ENCODE results near the gene OGG1. TPM values are rescaled to one million over a fixed set of nuclear protein-coding genes. Genes with fewer than 3 reads are reported as not detected.
A peak's percentile ranks its signal among the peaks of the same experiment; 100 is the strongest.

The OGG1 gene
- polyA plus RNA-seq, 6 donors from 2014 or later, result 23.2 to 35.1 (median 30.1) TPM

DNA sequence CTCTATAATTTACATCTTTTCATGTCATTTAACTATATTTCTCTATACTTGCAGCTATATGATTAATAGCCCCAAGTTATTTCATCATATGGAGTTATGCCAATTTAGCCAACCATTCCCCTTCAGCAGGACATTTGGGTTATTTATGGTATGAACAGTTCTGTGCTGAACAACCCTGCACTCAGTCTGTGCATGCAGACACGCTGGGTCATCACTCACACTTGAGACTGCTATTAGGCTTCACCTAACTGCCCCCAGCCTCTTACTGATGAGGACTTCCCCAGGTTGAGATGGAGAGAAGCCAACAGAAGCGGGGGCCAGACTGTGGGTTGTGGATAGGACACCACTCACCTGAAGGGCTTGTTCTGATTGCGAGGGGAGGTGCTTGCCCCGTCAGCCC is 35.2 kb downstream of the OGG1 start:
- no peaks in the 10 kb centered on the region for H3K9me3 Mint-ChIP-seq
- no peak overlapping the region for H3K27ac Mint-ChIP-seq
- no peak for ATAC-seq (ENCODE audit: low read depth in 2 of 2)
- H3K4me1 Mint-ChIP-seq, result peaks cover 40 to 47% (median 43%) of the 10 kb centered on the region in 3 donors
- DNase-seq, result no peak
- no peak overlapping the region for H3K4me3 Mint-ChIP-seq
- peaks cover 33 to 34% of the 10 kb centered on the region in 2 donors for H3K36me3 Mint-ChIP-seq
- no peaks in the 10 kb centered on the region for H3K27me3 Mint-ChIP-seq

DNA sequence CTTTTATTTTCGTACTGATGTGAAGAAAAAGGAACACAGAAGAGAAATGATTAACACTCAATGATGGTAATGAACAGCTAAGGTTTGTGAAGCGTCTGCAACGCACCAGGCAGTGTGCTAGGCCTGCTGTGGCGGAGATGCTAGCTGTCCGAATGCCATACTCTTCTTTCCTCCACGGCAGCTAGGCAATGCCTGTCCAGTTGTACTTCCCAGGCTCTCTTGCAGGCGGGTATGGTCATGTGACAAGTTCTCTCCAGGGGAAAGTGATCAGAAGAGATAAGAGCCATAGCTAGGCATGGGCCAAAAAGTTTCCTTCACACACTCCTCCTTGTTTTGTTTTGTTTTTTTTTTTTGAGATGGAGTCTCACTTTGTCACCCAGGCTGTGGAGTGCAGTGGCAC is 35.9 kb downstream of the OGG1 start:
- ATAC-seq (ENCODE audit: low read depth in 2 of 2) (no peak), DNase-seq (no peak)
- H3K27ac Mint-ChIP-seq, result no peak overlapping the region
- peak overlapping the region in 1 of 8 donors; percentile 27 for H3K4me3 Mint-ChIP-seq
- no peaks in the 10 kb centered on the region for H3K27me3 Mint-ChIP-seq
- H3K4me1 Mint-ChIP-seq, result peaks cover 39 to 47% (median 43%) of the 10 kb centered on the region in 3 donors
- peaks cover 38 to 40% of the 10 kb centered on the region in 2 donors for H3K36me3 Mint-ChIP-seq
- H3K9me3 Mint-ChIP-seq, result no peaks in the 10 kb centered on the region

DNA sequence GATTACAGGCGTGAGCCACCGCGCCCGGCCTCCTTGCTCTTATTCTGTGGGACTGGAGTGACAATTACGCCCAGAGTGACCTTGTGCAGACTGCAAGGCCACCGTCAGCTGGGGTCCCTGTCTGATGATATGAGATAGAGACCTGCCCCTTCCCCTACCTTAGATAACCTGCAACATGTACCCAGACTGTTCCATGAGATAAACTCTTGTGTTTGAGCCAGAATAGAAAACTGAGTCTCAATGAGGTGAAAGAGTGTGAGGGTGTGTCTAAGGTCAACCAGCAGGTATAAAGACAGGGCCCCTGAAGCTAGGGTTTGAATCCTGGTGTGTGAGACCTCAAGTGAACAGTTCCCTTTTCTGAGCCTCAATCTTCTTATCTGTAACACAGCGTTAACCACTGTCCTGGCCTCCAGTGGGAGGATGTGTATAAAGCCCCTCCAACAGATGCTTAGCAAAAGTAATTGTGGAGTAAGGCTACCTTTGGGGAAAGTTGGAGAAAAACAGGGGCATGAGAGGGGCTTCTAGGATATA is 36.5 kb downstream of the OGG1 start:
- Mint-ChIP-seq H3K36me3 (peaks cover 38 to 41% of the 10 kb centered on the region in 2 donors), H3K4me3 (no peak overlapping the region), H3K27me3 (no peaks in the 10 kb centered on the region), H3K27ac (peak overlapping the region in 2 of 6 donors; percentile 59 to 62), H3K9me3 (no peaks in the 10 kb centered on the region), H3K4me1 (peaks cover 37 to 47% (median 43%) of the 10 kb centered on the region in 3 donors)
- ATAC-seq (ENCODE audit: low read depth in 2 of 2), result no peak
- DNase-seq, result no peak

DNA sequence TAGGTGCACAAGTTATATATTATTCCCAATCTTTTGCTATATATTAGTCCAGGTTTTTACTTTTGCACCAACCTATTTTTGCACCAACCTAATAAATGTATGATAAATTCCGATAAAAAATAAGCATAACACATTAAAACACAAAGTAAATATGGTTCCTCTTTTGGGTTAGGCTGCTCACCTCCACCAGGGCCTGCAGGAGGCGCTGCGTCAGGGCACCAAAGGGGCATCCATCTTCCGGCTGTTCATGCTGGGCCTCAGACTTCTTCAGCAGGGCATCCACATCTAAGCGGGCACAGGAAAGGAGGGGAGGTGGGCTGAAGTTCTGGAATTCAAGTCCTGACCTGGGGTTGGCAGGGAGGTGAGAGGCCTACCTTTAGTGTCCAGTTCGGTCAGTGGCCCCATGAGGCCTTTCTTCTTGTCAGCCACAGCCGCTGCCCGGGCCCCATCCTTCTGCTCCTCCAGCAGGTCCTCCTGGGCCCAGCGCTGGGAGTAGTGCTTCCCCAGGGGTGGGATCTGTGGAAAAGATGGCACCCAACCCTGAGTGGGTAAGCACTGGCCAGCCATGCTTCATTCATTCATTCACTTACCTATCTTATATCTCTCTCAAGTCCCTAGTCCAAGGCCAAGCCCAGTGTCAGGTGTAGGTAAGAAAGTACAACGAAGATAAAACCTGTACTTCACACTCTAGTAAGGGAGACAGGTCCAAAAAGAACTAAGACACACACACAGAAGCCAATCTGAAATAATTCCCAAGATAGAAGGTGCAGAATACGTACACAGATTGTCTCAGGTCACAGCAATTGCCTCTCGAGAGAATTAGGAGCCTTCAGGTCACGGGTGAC is 37.3 kb downstream of the OGG1 start:
- Mint-ChIP-seq H3K4me3 (peak overlapping the region in 1 of 8 donors; percentile 2), H3K9me3 (no peaks in the 10 kb centered on the region), H3K36me3 (peaks cover 38 to 41% of the 10 kb centered on the region in 2 donors), H3K27ac (peak overlapping the region in 2 of 6 donors; percentile 32 to 49), H3K27me3 (no peaks in the 10 kb centered on the region), H3K4me1 (peaks cover 38 to 47% (median 41%) of the 10 kb centered on the region in 3 donors)
- ATAC-seq (ENCODE audit: low read depth in 2 of 2) (no peak), DNase-seq (no peak)

DNA sequence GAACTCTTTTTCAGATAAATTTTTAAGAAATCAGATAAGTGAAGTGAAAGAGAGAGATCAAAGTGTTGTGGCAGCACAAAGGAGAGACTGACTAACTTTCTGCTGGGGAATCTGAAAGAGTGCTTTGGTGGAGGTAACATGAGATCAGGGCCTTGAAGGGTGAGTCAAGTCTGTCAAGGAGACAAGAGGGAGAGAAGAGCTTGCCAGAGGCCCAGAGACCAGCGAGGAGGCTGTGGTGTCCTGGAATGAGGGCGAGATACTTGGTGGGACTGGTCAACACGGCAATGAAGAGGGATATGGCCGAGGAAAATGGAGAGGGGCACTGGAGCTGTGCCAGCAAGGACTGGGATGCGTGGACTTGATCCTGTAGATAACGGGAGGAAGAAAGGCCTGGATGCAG is 38.0 kb downstream of the OGG1 start:
- Mint-ChIP-seq H3K4me3 (peak overlapping the region in 1 of 8 donors; percentile 2), H3K36me3 (peaks cover 38 to 41% of the 10 kb centered on the region in 2 donors), H3K4me1 (peaks cover 34 to 41% (median 35%) of the 10 kb centered on the region in 3 donors), H3K9me3 (no peaks in the 10 kb centered on the region), H3K27ac (peak overlapping the region in 3 of 6 donors; percentile 22 to 55 (median 32)), H3K27me3 (no peaks in the 10 kb centered on the region)
- no peak for DNase-seq
- no peak for ATAC-seq (ENCODE audit: low read depth in 2 of 2)

DNA sequence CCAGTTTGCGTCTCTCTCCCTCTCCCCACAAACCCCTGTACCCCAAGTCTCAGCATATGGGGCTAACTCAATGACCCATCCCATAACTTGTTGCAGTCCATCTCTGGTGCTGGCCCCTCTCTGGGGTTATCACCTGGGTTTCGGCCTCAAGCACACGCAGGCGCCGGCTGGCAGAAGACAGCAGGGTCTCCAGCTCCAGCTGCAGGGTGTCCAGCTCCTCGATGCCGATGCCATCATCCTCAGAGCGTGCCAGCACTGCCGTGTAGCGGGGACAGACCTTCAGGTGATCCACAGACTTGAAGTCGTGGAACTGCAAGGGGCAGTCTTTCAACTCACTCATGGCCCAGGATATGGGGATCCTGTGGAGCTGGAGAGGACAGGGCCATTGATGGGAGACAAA is 41.4 kb downstream of the OGG1 start:
- DNase-seq, result no peak
- no peaks in the 10 kb centered on the region for H3K9me3 Mint-ChIP-seq
- peaks cover 56 to 65% (median 59%) of the 10 kb centered on the region in 3 donors for H3K4me1 Mint-ChIP-seq

DNA sequence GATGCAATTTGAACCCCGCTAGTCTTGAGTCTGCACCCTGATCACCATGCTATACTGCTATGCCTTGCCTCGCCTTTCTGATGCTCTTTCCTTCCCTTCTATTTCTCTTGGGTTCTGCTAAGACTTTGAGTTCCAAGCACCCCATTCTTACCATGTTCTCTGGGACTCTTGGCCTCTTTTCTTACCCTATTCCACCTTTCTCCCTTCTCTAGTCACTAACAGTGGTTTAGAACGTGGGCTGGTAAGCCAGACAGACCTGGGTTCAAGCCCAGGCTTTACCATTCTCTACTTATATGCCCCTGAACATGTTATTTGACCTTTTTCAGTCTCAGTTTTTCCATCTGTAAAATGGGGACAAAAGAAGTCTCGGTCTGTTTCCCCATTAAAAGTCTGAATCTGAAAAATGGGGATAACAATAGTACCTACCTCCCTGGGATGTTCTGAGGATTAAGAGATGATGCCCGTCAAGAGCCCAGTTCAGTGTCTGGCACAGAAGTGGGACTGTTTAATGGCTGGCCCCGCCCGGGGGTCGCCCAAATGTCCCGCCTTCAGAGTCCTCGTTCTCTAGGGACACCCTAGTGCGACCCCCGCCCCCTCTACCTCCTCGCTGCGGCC is 42.1 kb downstream of the OGG1 start:
- ATAC-seq (ENCODE audit: low read depth in 2 of 2), result no peak
- Mint-ChIP-seq H3K27me3 (no peaks in the 10 kb centered on the region), H3K4me3 (peak overlapping the region; percentile 94 to 100 (median 97)), H3K36me3 (peaks cover 27 to 33% of the 10 kb centered on the region in 2 donors), H3K4me1 (peaks cover 59 to 67% (median 65%) of the 10 kb centered on the region in 3 donors), H3K27ac (peak overlapping the region; percentile 90 to 100 (median 99)), H3K9me3 (no peaks in the 10 kb centered on the region)
- no peak for DNase-seq

More for the DNA sequence above, 41.4 kb downstream of the OGG1 start:
- H3K27ac Mint-ChIP-seq, result peak overlapping the region in 1 of 6 donors; percentile 10
- no peaks in the 10 kb centered on the region for H3K27me3 Mint-ChIP-seq
- peaks cover 35 to 41% of the 10 kb centered on the region in 2 donors for H3K36me3 Mint-ChIP-seq
- H3K4me3 Mint-ChIP-seq, result peak overlapping the region; percentile 42 to 100 (median 95)
- no peak for ATAC-seq (ENCODE audit: low read depth in 2 of 2)

DNA sequence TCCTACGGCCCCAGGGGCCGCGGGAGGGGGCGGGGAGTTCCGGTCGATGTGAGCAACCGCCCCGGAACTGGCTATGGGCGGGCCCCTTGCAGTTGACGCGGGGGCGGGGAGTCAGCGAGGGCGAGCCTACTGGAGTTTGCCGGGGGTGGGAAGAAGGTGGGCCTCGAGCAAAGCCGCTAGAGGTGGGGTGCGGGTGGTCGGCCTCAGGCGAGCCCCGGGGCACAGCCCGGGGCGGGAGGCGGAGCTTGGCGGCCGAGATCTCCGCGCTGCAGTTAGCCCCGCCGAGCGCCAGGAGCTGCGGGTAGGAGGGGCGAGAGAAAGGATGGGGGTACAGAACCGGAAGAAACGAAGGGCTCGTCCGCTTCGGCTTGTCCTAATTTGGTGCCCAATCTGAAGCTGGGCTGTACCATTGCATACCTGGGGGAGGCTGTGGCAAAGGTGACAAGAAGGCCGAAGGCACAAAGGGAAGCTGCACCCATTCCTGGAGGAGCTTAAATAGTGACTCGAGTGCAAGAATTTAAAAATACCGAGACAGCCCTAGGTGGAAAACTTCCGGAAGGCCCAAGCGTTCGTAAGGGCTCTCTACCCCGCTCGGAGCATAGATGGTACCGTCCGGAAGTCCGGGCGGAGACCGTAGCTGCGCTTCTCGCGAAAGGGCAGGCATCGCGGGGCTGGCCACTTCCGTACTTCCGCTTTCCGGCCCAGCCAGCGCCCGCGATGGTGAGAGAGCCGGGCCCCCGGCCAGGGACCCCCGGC is 42.8 kb downstream of the OGG1 start, which contains the start of the genes ARPC4 and TADA3:
Gene ARPC4, plus strand, starts transcription at position 678 of the 756 bp plus-strand sequence. Its CDS starts 40 bp downstream, at position 718.
Gene TADA3, minus strand, starts transcription at position 69 of the 756 bp plus-strand sequence. CDS start 1,007 bp downstream, outside the sequence.
- H3K9me3 Mint-ChIP-seq, result no peaks in the 10 kb centered on the region
- H3K36me3 Mint-ChIP-seq, result peaks cover 29 to 30% of the 10 kb centered on the region in 2 donors
- peak within 1 kb of the TSS; percentile 97 to 100 (median 100) for H3K27ac Mint-ChIP-seq
- no peaks in the 10 kb centered on the region for H3K27me3 Mint-ChIP-seq
- peaks cover 62 to 71% (median 65%) of the 10 kb centered on the region in 3 donors for H3K4me1 Mint-ChIP-seq
- H3K4me3 Mint-ChIP-seq, result peak within 1 kb of the TSS; percentile 94 to 100 (median 97)
- DNase-seq (peak; percentile 95), ATAC-seq (ENCODE audit: low read depth in 2 of 2) (peak; percentile 71 to 74)

DNA sequence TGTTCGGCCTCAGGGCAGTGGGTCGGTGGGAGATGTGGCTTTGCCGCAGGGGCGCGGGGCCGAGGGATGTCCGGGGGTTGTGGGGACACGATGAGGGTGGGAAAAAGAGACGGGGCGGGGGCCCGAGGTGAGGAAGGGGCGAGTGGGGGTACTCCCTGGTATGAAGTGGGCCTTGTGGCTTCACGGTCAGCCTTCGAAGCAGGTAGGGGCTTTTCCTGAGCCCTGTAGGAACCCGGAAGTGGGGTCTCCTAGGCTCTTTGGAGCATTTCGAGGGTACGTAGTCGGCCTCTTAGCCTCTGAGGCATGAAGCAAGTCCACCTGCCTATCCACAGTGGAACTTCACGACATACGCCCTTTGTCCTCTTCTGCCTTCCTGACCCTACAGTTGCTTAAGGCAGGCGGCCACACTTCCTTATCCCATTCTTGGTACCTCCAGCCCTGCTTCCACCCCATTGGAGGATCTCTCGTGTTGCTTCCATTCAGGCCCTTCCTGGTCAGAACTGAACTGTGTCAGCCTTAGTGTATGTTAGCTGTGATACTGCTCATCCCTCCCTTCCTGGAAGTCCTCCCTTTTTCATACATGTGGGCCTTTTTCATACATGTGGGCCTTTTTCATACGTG is 43.5 kb downstream of the OGG1 start:
- peaks cover 24 to 25% of the 10 kb centered on the region in 2 donors for H3K36me3 Mint-ChIP-seq
- H3K27ac Mint-ChIP-seq, result peak overlapping the region; percentile 97 to 100 (median 100)
- no peaks in the 10 kb centered on the region for H3K9me3 Mint-ChIP-seq
- no peak for DNase-seq
- peaks cover 59 to 74% (median 62%) of the 10 kb centered on the region in 3 donors for H3K4me1 Mint-ChIP-seq
- H3K27me3 Mint-ChIP-seq, result no peaks in the 10 kb centered on the region
- no peak for ATAC-seq (ENCODE audit: low read depth in 2 of 2)
- peak overlapping the region; percentile 94 to 100 (median 97) for H3K4me3 Mint-ChIP-seq

DNA sequence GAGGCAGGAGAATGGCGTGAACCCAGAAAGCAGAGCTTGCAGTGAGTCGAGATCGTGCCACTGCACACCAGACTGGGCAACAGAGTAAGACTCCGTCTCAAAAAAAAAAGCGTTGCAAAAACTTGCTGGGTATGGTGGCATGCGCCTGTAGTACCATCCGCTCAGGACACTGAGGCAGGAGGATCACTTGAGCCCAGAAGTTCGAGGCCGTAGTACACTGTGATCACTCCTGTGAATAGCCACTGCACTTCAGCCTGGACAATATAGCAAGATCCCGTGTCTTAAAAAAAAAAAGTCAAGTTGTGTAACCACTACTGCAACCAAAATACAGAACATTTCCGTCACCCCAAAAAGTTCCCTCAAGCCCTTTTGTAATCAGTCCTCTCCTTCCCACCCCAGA is 44.6 kb downstream of the OGG1 start:
- ATAC-seq (ENCODE audit: low read depth in 2 of 2) (no peak), DNase-seq (no peak)
- Mint-ChIP-seq H3K27me3 (no peaks in the 10 kb centered on the region), H3K4me3 (peak overlapping the region; percentile 94 to 100 (median 97)), H3K4me1 (peaks cover 55 to 73% (median 57%) of the 10 kb centered on the region in 3 donors), H3K27ac (peak overlapping the region in 5 of 6 donors; percentile 86 to 99 (median 93)), H3K36me3 (peaks cover 18 to 21% of the 10 kb centered on the region in 2 donors), H3K9me3 (no peaks in the 10 kb centered on the region)

DNA sequence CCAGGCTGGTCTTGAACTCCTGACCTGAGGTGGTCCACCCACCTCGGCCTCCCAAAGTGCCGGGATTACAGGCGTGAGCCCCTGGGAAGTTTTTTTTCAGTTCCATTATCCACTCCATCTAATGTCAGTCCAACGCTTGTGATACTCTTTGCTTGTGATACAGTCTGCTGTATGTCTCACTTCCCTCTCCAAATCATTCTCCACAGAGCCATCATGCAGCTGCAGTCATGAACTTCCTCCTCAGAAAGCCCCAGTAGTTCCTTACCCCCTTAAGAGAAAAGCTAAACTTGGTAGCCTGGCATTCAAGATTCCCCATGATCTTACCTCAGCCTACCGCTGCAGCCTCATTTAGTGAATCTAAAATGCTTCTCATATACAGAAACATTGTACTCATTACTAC is 45.5 kb downstream of the OGG1 start:
- Mint-ChIP-seq H3K4me3 (peak overlapping the region; percentile 77 to 100 (median 95)), H3K27ac (peak overlapping the region; percentile 86 to 99 (median 90)), H3K36me3 (peaks cover 12 to 13% of the 10 kb centered on the region in 2 donors), H3K27me3 (no peaks in the 10 kb centered on the region), H3K9me3 (no peaks in the 10 kb centered on the region), H3K4me1 (peaks cover 51 to 71% (median 53%) of the 10 kb centered on the region in 3 donors)
- DNase-seq (peak; percentile 75), ATAC-seq (ENCODE audit: low read depth in 2 of 2) (peak; percentile 63 to 65)

DNA sequence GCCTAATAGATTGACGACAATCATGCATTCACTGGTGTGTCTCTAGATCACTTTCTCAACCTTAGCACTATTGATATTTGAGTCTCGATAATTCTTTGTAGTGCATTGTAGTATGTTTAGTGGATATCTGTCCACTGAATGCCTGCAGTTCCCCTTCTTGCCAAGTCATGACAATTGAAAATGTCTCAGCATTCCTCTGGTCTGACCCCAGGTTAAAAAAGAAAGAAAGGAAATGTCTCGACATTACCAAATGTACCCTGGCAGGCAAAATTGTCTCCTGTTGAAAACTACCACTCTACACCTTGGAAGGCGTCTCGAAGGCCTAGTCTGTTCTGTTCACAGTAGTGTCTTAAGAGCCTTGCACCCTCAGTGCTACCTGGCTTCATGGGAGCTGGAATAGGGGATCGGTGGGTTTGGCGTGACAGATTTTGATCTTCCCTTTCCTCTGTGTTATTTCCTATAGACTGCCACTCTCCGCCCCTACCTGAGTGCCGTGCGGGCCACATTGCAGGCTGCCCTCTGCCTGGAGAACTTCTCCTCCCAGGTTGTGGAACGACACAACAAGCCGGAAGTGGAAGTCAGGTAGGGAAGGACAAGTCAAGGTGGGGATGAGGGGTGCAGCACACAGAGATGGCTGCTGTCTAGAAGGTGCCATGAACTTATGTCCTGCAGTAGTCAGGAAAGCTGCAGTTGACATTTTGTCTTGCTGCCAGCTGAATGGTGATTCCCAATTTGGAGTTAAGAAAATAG is 47.6 kb downstream of the OGG1 start:
- peak overlapping the region; percentile 12 to 99 (median 66) for H3K27ac Mint-ChIP-seq
- peak overlapping the region in 2 of 8 donors; percentile 6 to 43 for H3K4me3 Mint-ChIP-seq
- ATAC-seq (ENCODE audit: low read depth in 2 of 2) (no peak), DNase-seq (no peak)
- H3K27me3 Mint-ChIP-seq, result no peaks in the 10 kb centered on the region
- H3K4me1 Mint-ChIP-seq, result peaks cover 35 to 54% (median 37%) of the 10 kb centered on the region in 3 donors
- peaks cover 7 to 10% of the 10 kb centered on the region in 2 donors for H3K36me3 Mint-ChIP-seq
- no peaks in the 10 kb centered on the region for H3K9me3 Mint-ChIP-seq

Measured in naive B cell (primary cell).